Activated effector memory CD4-positive, alpha-beta T cell treated with Interleukin-2 at 50 U/mL for 16 hours (primary cell): ENCODE data around the gene IRX6.

ENCODE experiments used
- DNase-seq: peaks from one replicate; pipeline ENCODE4 v3.0.0-alpha.2; 2020

The IRX6 gene

GRCh38 chr16:55323637-55324271, at the start of gene IRX6:
IRX6 (plus strand) TSS chr16:55324203; CDS start chr16:55325092, 889 bp downstream.
- no peak for DNase-seq

GRCh38 chr16:55274391-55274790, 49.6 kb upstream of the IRX6 start:
- DNase-seq, result no peak

GRCh38 chr16:55275167-55275566, 48.8 kb upstream of the IRX6 start:
- no peak for DNase-seq

- DNase-seq, result no peak
These were observed 48.1 kb upstream of the IRX6 start for GRCh38 chr16:55275869-55276268.

- no peak for DNase-seq
These were observed 46.5 kb upstream of the IRX6 start for GRCh38 chr16:55277536-55277935.

GRCh38 chr16:55279598-55279997, 44.4 kb upstream of the IRX6 start:
- DNase-seq, result no peak

- no peak for DNase-seq
These were observed 43.4 kb upstream of the IRX6 start for GRCh38 chr16:55280587-55280986.

GRCh38 chr16:55282441-55282840, 41.6 kb upstream of the IRX6 start:
- no peak for DNase-seq

- DNase-seq, result no peak
These were observed 39.9 kb upstream of the IRX6 start for GRCh38 chr16:55283812-55284717.

GRCh38 chr16:55284718-55285099, 39.3 kb upstream of the IRX6 start:
- no peak for DNase-seq

GRCh38 chr16:55285586-55285985, 38.4 kb upstream of the IRX6 start:
- no peak for DNase-seq

- no peak for DNase-seq
These were observed 34.6 kb upstream of the IRX6 start for GRCh38 chr16:55289353-55289752.

- no peak for DNase-seq
These were observed 32.2 kb upstream of the IRX6 start for GRCh38 chr16:55291847-55292246.

GRCh38 chr16:55292491-55292890, 31.5 kb upstream of the IRX6 start:
- DNase-seq, result no peak

GRCh38 chr16:55294129-55294528, 29.9 kb upstream of the IRX6 start:
- DNase-seq, result no peak

- no peak for DNase-seq
These were observed 29.1 kb upstream of the IRX6 start for GRCh38 chr16:55294931-55295342.

- no peak for DNase-seq
These were observed 26.7 kb upstream of the IRX6 start for GRCh38 chr16:55297062-55297909.

- no peak for DNase-seq
These were observed 26.0 kb upstream of the IRX6 start for GRCh38 chr16:55297910-55298479.

- DNase-seq, result no peak
These were observed 22.5 kb upstream of the IRX6 start for GRCh38 chr16:55301385-55302008.

- DNase-seq, result no peak
These were observed 21.4 kb upstream of the IRX6 start for GRCh38 chr16:55302635-55303034.

- DNase-seq, result no peak
These were observed 15.0 kb upstream of the IRX6 start for GRCh38 chr16:55308973-55309372.

- DNase-seq, result no peak
These were observed 1.7 kb upstream of the IRX6 start for GRCh38 chr16:55322327-55322726.
